NCI-H1436 (cell line): Measurements from ENCODE around the gene GNPTAB.

Source experiments
- DNase-seq: peaks from one replicate; lab custom pipeline; 2025; lab: John Stamatoyannopoulos, UW

Gene GNPTAB

GRCh38 chr12:101696251-101697196 is 134.2 kb downstream of the GNPTAB start:
- no peak for DNase-seq

- DNase-seq = no peak
Measured at GRCh38 chr12:101695706-101696105, 135.1 kb downstream of the GNPTAB start.
